ENCODE data around the gene HSFX3. TPM values are rescaled to one million over a fixed set of nuclear protein-coding genes. Genes with fewer than 3 reads are reported as not detected.

Gene HSFX3
- total RNA-seq: not detected in 2 replicates

DNA sequence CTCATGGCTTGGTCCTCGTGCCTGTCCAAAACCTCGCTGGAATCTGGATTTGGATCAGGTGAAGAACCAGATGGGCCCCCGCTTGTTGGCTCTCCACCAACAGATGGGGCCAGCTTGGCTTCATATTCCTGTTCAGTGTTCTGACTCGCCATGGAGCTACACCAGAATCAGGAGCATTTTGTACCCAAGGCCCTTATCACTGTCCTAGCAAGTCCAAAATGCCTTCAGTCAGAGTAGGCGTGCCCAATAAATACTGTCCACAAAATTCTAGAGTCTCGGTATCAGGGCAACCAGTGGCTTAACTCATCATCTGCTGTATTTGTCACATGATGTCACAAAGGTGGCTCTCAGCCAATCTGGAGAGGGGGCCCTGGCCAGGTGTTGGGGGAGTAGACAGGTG is at the start of gene HSFX3:
Gene HSFX3 (minus strand): TSS at position 224 of the 400 bp plus-strand sequence. CDS start 72 bp downstream, at position 152.

GRCh38 chrX:149595214-149595613 is 45.5 kb upstream of the HSFX3 start, which contains the start of gene HSFX2:
HSFX2 (minus strand) TSS chrX:149595314; CDS start chrX:149594700, 614 bp downstream.

DNA sequence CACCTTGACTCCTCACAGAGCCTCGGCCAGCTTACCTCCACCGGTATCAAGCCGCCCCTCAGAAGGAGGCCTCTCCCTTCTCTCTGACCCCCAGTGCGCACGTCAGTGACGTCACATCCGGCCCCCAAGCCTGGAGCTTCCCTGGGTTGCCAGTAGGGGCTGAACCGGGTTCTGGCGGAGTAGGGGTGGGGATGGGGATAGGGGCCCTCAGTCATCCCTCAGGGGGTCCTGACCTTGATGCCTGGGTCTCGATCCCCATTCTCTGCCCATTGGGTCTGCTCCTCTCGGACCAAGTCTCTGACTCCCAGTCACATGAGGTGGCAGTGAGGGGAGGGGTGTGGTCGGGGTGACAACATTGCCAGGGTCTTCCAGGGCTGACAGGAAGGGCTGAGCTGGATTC is 37.6 kb upstream of the HSFX3 start, which contains the start of gene MAGEA9B:
Gene MAGEA9B (minus strand): TSS at position 101 of the 400 bp plus-strand sequence. CDS start 4,280 bp downstream, outside the sequence.

DNA sequence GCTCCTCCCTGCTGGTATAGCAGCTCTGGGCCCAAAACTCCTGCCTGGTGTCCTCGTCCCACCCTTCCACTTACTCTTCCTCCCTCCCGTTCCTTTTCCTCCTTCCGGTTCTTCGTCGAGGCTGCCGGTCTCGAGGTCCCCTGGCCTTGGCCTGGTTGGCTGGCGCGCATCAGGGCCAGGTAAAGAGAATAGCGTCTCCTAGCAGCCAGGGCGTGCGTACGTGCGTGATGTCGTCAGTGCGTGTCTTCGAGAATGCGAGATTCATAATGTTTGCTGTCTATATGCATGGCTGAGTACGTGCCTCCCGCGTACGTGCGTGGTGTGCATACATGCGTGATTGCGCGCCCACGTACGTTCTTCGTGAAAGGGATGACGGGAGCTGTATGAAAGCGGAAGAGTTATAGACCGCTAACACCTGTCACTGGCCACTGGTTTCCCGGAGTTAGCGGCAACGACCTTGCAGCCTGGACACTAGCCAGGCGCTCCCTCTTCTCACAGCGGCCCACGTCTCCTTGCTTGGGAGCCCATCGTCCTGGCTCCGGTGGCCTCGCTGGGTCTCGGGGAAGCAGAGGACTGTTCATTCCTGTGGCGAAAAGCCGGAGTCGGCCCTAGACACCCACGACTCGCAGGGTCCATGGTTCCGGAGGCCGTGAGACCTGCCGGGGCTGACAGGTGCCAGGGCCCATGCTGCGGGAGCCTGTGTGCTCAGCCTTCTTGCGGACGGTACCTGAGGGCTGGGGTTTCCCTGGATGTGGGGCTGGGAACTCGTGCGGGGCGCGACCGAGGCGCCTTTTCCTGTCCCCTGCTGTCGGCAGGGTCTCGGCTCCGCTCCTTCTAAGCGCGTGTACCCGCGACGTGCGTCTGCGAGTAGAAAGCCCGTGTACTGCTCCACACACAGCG is 8.9 kb downstream of the HSFX3 start, which contains the start of gene EOLA1:
Gene EOLA1 (plus strand): TSS at position 392 of the 900 bp plus-strand sequence. CDS start 4,619 bp downstream, outside the sequence.

DNA sequence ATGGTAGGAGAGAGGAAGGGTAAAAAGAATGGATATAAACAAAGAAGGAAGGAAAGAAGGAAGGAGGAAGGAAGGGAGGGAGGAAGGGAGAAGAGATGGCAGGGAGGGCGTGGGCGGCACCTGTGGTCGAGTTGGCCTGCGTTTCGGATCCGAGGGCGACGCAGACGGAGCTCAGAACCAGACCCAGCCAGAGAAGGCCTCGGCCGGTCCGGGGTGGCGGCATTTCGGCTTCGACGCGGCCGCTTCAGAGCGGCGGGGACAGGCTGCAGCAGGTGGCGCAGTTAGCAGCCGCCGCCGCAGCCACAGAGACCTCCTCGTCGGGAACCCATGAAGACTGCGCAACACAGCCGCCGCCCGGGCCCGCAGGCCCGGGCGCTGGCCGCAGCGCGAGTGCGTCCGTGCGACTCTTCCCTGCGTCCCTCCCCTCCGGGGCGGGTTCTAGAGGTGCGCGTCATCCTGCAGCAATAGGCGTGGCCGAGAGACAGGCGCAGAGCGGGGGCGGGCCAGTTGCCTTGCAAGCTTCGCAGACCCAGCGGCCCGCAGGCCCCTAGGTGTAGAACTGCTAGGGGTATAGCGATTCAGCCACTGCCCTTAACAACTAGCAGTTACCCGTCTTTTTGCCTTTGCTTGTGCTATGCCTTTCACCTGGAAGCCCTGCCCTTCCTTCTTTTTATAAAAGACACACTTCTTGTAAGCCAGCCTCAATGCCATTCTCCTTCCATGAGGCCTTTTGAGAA is 44.6 kb downstream of the HSFX3 start, which contains the start of gene IDS:
Gene IDS (minus strand): TSS at position 392 of the 737 bp plus-strand sequence. CDS start 169 bp downstream, at position 223.

Other genes starting within 250 kb of the HSFX3 start
- gene IDS, start 44.6 kb downstream of the HSFX3 start, total RNA-seq: 22.8 and 34.2 TPM in 2 replicates
- gene EOLA1, start 8.9 kb downstream of the HSFX3 start, total RNA-seq: 10.0 and 11.0 TPM in 2 replicates
- gene MAGEA9B, start 37.5 kb upstream of the HSFX3 start, total RNA-seq: not detected in 2 replicates
- gene HSFX2, start 45.4 kb upstream of the HSFX3 start, total RNA-seq: not detected in 2 replicates
- gene TMEM185A, start 81.9 kb upstream of the HSFX3 start, total RNA-seq: 11.4 and 12.3 TPM in 2 replicates
- not detected in 2 replicates for gene MAGEA11, start 162.1 kb upstream of the HSFX3 start, total RNA-seq
- gene HSFX1, start 224.1 kb upstream of the HSFX3 start, total RNA-seq: 0.59 and 0.73 TPM in 2 replicates
- not detected in 2 replicates for gene MAGEA9, start 232.0 kb upstream of the HSFX3 start, total RNA-seq